Keratinocyte (primary cell): ENCODE measurements around the gene VRK3. TPM values are rescaled to one million over a fixed set of nuclear protein-coding genes. Genes with fewer than 3 reads are reported as not detected.

Source experiments
- DNase-seq: peaks from one replicate; pipeline ENCODE4 v3.0.0-alpha.2; 2011; ENCODE audit warnings: low read depth, missing footprints, low spot score
- FAIRE-seq: peaks from 2 replicates; lab custom pipeline; 2011; peaks lifted over from hg19 to GRCh38; lab: Jason Lieb, UNC
- H2AFZ ChIP-seq: 2 replicates; pipeline ENCODE4 v1.6.0; 2012; ENCODE audit warnings: low read length, control low read depth, inconsistent platforms; ENCODE audit not compliant: control insufficient read depth
- H3K27ac ChIP-seq: 2 replicates; pipeline ENCODE4 v1.5.1; 2011; ENCODE audit warnings: low read length; ENCODE audit not compliant: control insufficient read depth, insufficient read depth
- H3K27me3 ChIP-seq: 3 replicates; pipeline ENCODE4 v1.6.0; 2011; ENCODE audit warnings: low read length; ENCODE audit not compliant: control insufficient read depth, insufficient read depth; ENCODE audit errors: extremely low read depth
- H3K36me3 ChIP-seq, 2 experiments: 2 replicates in 1 of 2; 3 replicates in 1 of 2; pipeline ENCODE4 v1.5.1; 2011; ENCODE audit warnings: low read length in 2 of 2, mild to moderate bottlenecking in 1 of 2; ENCODE audit not compliant: control insufficient read depth in 2 of 2, insufficient read depth in 2 of 2; ENCODE audit errors: extremely low read depth in 1 of 2
- H3K4me1 ChIP-seq: 3 replicates; pipeline ENCODE4 v1.5.1; 2011; ENCODE audit warnings: low read length; ENCODE audit not compliant: control insufficient read depth, insufficient read depth; ENCODE audit errors: extremely low read depth
- H3K4me2 ChIP-seq: 3 replicates; pipeline ENCODE4 v1.6.0; 2011; ENCODE audit warnings: low read depth, low read length; ENCODE audit not compliant: control insufficient read depth, insufficient read depth; ENCODE audit errors: extremely low read depth
- H3K4me3 ChIP-seq, 3 experiments: fragments of 200-600 bp in 1 of 3; sonication (generic) in 1 of 3; 2 replicates in 2 of 3; 3 replicates in 1 of 3; pipeline ENCODE4 v1.5.1; 2011 to 2016; ENCODE audit warnings: low read length in 3 of 3, mild to moderate bottlenecking in 3 of 3, control low read depth in 2 of 3, inconsistent platforms in 1 of 3, low read depth in 1 of 3, mixed read lengths in 1 of 3, mixed run types in 1 of 3, moderate library complexity in 1 of 3; ENCODE audit not compliant: control insufficient read depth in 2 of 3, insufficient read depth in 2 of 3; ENCODE audit errors: extremely low read depth in 1 of 3
- H3K79me2 ChIP-seq: 2 replicates; pipeline ENCODE4 v1.6.0; 2012; ENCODE audit warnings: low read length; ENCODE audit not compliant: control insufficient read depth, insufficient read depth
- H3K9ac ChIP-seq: 3 replicates; pipeline ENCODE4 v1.6.0; 2011; ENCODE audit warnings: low read length; ENCODE audit not compliant: control insufficient read depth, insufficient read depth; ENCODE audit errors: extremely low read depth
- H3K9me1 ChIP-seq: 3 replicates; pipeline ENCODE4 v1.6.0; 2011; ENCODE audit warnings: low read length; ENCODE audit not compliant: control insufficient read depth, insufficient read depth; ENCODE audit errors: extremely low read depth
- H3K9me3 ChIP-seq: 2 replicates; pipeline ENCODE4 v1.5.1; 2012; ENCODE audit warnings: low read depth, low read length; ENCODE audit not compliant: control insufficient read depth
- H4K20me1 ChIP-seq: 3 replicates; pipeline ENCODE4 v1.6.0; 2011; ENCODE audit warnings: low read length; ENCODE audit not compliant: control insufficient read depth, insufficient read depth; ENCODE audit errors: extremely low read depth
- EZH2 ChIP-seq: IDR thresholded peaks from one replicate; pipeline ENCODE4 v1.6.1; 2012; ENCODE audit warnings: inconsistent platforms, mild to moderate bottlenecking, low read length, moderate library complexity
- dilution Hi-C: fragments of 300-500 bp; cut with MboI; formaldehyde crosslinking; loops from one replicate; pipeline ENCODE4 v1.7.0; 2020; ENCODE audit warnings: low sequenced_read_pairs; ENCODE audit not compliant: extremely low pct_ligation_motif_present
- polyA plus RNA-seq, 5 experiments: library from polyadenylated mRNA; depleted of rRNA in 3 of 5; stranded (reverse) in 3 of 5; stranded (forward) in 1 of 5; unstranded in 1 of 5; fragments of >200 nt; gene quantifications; 1 replicate in 1 of 5; 2 replicates in 3 of 5; 3 replicates in 1 of 5; pipeline versions ENCODE4 v1.2.1 to v1.2.3, GENCODE V29; 2011 to 2012; ENCODE audit warnings: missing spikeins in 2 of 5, low read depth in 1 of 5, low replicate concordance in 1 of 5
- TF ChIP-seq, protein P1 (sequence below), 3 experiments: IDR thresholded peaks in 1 of 3; conservative IDR thresholded peaks in 1 of 3; optimal IDR thresholded peaks in 1 of 3; 2 replicates in 2 of 3; 3 replicates in 1 of 3; pipeline versions ENCODE3 to v1.5.1; 2011; ENCODE audit warnings: low read length in 3 of 3, mild to moderate bottlenecking in 3 of 3, moderate library complexity in 2 of 3, control low read depth in 1 of 3, inconsistent platforms in 1 of 3; ENCODE audit not compliant: insufficient read depth in 2 of 3; ENCODE audit errors: extremely low read depth in 1 of 3

VRK3 gene
- polyA plus RNA-seq, 1 donor (not counting 4 experiments of a cell fraction or from before 2014, with no cell fraction given): 15.6 TPM

- Histone ChIP-seq H3K9me1 (peaks cover 2% of the 10 kb centered on the region), H4K20me1 (peaks cover 26% of the 10 kb centered on the region), H2AFZ (no peak overlapping the region), H3K4me1 (peaks cover 12% of the 10 kb centered on the region), H3K27ac (peak overlapping the region; percentile 28), H3K27me3 (no peaks in the 10 kb centered on the region), H3K4me2 (peak overlapping the region; percentile 3), H3K9ac (no peak overlapping the region), H3K36me3 (peaks cover 21 to 46% of the 10 kb centered on the region in 2 experiments), H3K9me3 (no peaks in the 10 kb centered on the region), H3K79me2 (no peaks in the 10 kb centered on the region), H3K4me3 (peak overlapping the region in 1 of 3 experiments; percentile 5)
- no peak for TF ChIP-seq EZH2
- TF ChIP-seq, protein P1, sequence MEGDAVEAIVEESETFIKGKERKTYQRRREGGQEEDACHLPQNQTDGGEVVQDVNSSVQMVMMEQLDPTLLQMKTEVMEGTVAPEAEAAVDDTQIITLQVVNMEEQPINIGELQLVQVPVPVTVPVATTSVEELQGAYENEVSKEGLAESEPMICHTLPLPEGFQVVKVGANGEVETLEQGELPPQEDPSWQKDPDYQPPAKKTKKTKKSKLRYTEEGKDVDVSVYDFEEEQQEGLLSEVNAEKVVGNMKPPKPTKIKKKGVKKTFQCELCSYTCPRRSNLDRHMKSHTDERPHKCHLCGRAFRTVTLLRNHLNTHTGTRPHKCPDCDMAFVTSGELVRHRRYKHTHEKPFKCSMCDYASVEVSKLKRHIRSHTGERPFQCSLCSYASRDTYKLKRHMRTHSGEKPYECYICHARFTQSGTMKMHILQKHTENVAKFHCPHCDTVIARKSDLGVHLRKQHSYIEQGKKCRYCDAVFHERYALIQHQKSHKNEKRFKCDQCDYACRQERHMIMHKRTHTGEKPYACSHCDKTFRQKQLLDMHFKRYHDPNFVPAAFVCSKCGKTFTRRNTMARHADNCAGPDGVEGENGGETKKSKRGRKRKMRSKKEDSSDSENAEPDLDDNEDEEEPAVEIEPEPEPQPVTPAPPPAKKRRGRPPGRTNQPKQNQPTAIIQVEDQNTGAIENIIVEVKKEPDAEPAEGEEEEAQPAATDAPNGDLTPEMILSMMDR (optimal IDR thresholded peaks at IDR 0.05 in 1 of 3, IDR thresholded peaks at IDR 0.05 in 1 of 3, conservative IDR thresholded peaks at IDR 0.05 in 1 of 3; ENCODE audit: extremely low read depth in 1 of 3, insufficient read depth in 2 of 3, low read length in 3 of 3): no peak
- peak; percentile 81 for FAIRE-seq
- dilution Hi-C loops: no loop called here
- peak; percentile 23 for DNase-seq
Measured at GRCh38 chr19:50003810-50004419, 21.3 kb downstream of the VRK3 start.

GRCh38 chr19:50003254-50003788 is 21.9 kb downstream of the VRK3 start:
- TF ChIP-seq, protein P1 (optimal IDR thresholded peaks at IDR 0.05 in 1 of 3, IDR thresholded peaks at IDR 0.05 in 1 of 3, conservative IDR thresholded peaks at IDR 0.05 in 1 of 3; ENCODE audit: extremely low read depth in 1 of 3, insufficient read depth in 2 of 3, low read length in 3 of 3): no peak
- no peak for TF ChIP-seq EZH2
- Histone ChIP-seq H4K20me1 (peaks cover 26% of the 10 kb centered on the region), H3K36me3 (peaks cover 21 to 42% of the 10 kb centered on the region in 2 experiments), H3K27ac (no peak overlapping the region), H3K9me1 (peaks cover 2% of the 10 kb centered on the region), H3K4me1 (peaks cover 12% of the 10 kb centered on the region), H3K4me3 (no peak overlapping the region), H3K9ac (no peak overlapping the region), H3K27me3 (no peaks in the 10 kb centered on the region), H2AFZ (no peak overlapping the region), H3K9me3 (no peaks in the 10 kb centered on the region), H3K79me2 (no peaks in the 10 kb centered on the region), H3K4me2 (no peak overlapping the region)
- no peak for DNase-seq
- dilution Hi-C loops: no loop called here
- no peak for FAIRE-seq
